ENCODE results near the gene LAMTOR4. TPM values are rescaled to one million over a fixed set of nuclear protein-coding genes. Genes with fewer than 3 reads are reported as not detected.

The LAMTOR4 gene
- total and polyA plus RNA-seq, 2 of the 13 experiments (the other 11 are each of a cell fraction or from before 2014, with no cell fraction given) = 115 to 118 TPM

DNA sequence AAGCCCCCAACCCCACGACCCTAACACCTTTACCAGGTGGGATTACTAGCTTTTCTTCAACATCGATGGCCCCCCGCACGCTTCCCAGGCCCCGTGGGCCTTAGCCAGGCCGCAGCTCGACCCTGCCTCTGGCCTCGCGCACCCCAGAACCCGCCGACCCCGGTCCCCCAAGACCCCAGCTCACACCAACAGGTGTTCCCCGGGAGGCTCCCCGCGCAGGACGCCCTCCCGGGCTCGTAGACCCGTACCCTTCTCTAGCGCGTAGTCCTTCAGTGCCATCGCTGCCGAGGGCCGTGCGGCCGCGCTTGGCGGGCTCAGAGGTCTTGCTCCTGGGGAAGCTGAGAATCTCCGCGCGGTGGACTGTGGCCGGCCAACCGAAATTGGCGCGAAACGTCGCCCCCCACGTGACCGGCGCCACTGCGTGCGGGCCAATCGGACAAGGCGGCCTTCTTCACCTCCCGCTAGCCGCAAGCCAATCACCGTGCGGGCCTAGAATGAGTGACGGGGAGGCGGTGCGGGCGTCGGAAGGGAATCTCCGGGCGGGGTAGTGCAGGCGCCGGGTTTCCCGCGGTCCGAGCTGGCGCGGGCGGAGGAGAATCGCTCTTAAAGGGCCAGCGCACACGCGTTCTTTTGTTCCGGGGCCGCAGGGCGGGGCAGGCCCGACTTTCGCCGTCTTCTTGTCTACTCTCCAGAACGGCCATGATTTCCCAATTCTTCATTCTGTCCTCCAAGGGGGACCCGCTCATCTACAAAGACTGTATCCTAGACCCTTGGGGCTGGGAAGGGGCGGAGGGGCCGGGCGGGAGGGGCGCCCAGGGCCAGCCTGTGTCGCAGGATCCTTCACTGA, 47.5 kb upstream of the LAMTOR4 start, which contains the start of the genes AP4M1 and MCM7 (continued):
- TF ChIP-seq, protein P1, sequence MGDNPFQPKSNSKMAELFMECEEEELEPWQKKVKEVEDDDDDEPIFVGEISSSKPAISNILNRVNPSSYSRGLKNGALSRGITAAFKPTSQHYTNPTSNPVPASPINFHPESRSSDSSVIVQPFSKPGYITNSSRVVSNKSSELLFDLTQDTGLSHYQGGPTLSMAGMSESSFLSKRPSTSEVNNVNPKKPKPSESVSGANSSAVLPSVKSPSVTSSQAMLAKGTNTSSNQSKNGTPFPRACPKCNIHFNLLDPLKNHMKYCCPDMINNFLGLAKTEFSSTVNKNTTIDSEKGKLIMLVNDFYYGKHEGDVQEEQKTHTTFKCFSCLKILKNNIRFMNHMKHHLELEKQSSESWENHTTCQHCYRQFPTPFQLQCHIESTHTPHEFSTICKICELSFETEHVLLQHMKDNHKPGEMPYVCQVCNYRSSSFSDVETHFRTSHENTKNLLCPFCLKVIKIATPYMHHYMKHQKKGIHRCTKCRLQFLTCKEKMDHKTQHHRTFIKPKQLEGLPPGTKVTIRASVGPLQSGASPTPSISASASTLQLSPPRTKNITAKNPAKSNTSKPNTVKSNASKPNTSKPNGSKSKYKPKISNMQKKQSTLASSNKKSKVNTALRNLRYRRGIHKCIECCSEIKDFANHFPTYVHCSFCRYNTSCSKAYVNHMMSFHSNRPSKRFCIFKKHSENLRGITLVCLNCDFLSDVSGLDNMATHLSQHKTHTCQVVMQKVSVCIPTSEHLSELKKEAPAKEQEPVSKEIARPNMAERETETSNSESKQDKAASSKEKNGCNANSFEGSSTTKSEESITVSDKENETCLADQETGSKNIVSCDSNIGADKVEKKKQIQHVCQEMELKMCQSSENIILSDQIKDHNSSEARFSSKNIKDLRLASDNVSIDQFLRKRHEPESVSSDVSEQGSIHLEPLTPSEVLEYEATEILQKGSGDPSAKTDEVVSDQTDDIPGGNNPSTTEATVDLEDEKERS (CRISPR knock-in tag; IDR thresholded peaks at IDR 0.05) = no peak
- TF ChIP-seq RBFOX2 (IDR thresholded peaks at IDR 0.05; ENCODE audit: low read depth, low read length) = peak; percentile 78
- peak; percentile 73 for TF ChIP-seq DR1 (CRISPR knock-in tag; IDR thresholded peaks at IDR 0.05)
- TF ChIP-seq ZNF33B (CRISPR knock-in tag; IDR thresholded peaks at IDR 0.05) = peak; percentile 48; the same call in 1 of the 2 replicates
- no peak; the same call in 1 of the 2 replicates for TF ChIP-seq GLI4 (CRISPR knock-in tag; IDR thresholded peaks at IDR 0.05; ENCODE audit: borderline replicate concordance)
- TF ChIP-seq MYC (CRISPR knock-in tag; IDR thresholded peaks at IDR 0.05; ENCODE audit: borderline replicate concordance) = peak; percentile 63
- peak; percentile 73 for TF ChIP-seq SMAD1 (CRISPR knock-in tag; IDR thresholded peaks at IDR 0.05; ENCODE audit: borderline replicate concordance, low read depth)
- TF ChIP-seq ZNF629 (CRISPR knock-in tag; conservative IDR thresholded peaks at IDR 0.05) = peak; percentile 16
- no peak for TF ChIP-seq ZNF746 (CRISPR knock-in tag; IDR thresholded peaks at IDR 0.05)
- no peak for TF ChIP-seq NFIB (CRISPR knock-in tag; IDR thresholded peaks at IDR 0.05; ENCODE audit: borderline replicate concordance)
- TF ChIP-seq SOX13 (IDR thresholded peaks at IDR 0.05) = no peak
- TF ChIP-seq SOX13 (CRISPR knock-in tag; conservative IDR thresholded peaks at IDR 0.05 in 1 of 2, IDR thresholded peaks at IDR 0.05 in 1 of 2) = peak in 1 of 2 experiments; percentile 20; a peak in 1 of 4 replicates
- TF ChIP-seq ZMYM3 (CRISPR knock-in tag; IDR thresholded peaks at IDR 0.05) = peak; percentile 10; the same call in 1 of the 2 replicates
- TF ChIP-seq ZMYM4 (CRISPR knock-in tag; IDR thresholded peaks at IDR 0.05) = peak; percentile 25; the same call in 1 of the 2 replicates
- TF ChIP-seq ZSCAN29 (CRISPR knock-in tag; conservative IDR thresholded peaks at IDR 0.05) = no peak
- TF ChIP-seq, protein P2, sequence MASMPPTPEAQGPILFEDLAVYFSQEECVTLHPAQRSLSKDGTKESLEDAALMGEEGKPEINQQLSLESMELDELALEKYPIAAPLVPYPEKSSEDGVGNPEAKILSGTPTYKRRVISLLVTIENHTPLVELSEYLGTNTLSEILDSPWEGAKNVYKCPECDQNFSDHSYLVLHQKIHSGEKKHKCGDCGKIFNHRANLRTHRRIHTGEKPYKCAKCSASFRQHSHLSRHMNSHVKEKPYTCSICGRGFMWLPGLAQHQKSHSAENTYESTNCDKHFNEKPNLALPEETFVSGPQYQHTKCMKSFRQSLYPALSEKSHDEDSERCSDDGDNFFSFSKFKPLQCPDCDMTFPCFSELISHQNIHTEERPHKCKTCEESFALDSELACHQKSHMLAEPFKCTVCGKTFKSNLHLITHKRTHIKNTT (CRISPR knock-in tag; IDR thresholded peaks at IDR 0.05) = no peak
- TF ChIP-seq RXRA (CRISPR knock-in tag; IDR thresholded peaks at IDR 0.05) = peak; percentile 30
- TF ChIP-seq ZNF329 (CRISPR knock-in tag; IDR thresholded peaks at IDR 0.05; ENCODE audit: low read depth) = no peak
- TF ChIP-seq, protein P3, sequence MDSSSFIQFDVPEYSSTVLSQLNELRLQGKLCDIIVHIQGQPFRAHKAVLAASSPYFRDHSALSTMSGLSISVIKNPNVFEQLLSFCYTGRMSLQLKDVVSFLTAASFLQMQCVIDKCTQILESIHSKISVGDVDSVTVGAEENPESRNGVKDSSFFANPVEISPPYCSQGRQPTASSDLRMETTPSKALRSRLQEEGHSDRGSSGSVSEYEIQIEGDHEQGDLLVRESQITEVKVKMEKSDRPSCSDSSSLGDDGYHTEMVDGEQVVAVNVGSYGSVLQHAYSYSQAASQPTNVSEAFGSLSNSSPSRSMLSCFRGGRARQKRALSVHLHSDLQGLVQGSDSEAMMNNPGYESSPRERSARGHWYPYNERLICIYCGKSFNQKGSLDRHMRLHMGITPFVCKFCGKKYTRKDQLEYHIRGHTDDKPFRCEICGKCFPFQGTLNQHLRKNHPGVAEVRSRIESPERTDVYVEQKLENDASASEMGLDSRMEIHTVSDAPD (CRISPR knock-in tag; IDR thresholded peaks at IDR 0.05) = peak; percentile 71; the same call in 1 of the 2 replicates
- TF ChIP-seq KAT7 (CRISPR knock-in tag; IDR thresholded peaks at IDR 0.05; ENCODE audit: borderline replicate concordance) = no peak
- TF ChIP-seq ZNF619 (CRISPR knock-in tag; IDR thresholded peaks at IDR 0.05) = no peak
- peak; percentile 80 for TF ChIP-seq TBX3 (IDR thresholded peaks at IDR 0.05; ENCODE audit: borderline replicate concordance)
- no peak for TF ChIP-seq RAD21 (CRISPR knock-in tag; IDR thresholded peaks at IDR 0.05)
- TF ChIP-seq ZNF337 (CRISPR knock-in tag; IDR thresholded peaks at IDR 0.05; ENCODE audit: borderline replicate concordance, low read depth) = peak; percentile 65
